ENCODE measurements around the gene LY6G6C.

Gene LY6G6C, protein sequence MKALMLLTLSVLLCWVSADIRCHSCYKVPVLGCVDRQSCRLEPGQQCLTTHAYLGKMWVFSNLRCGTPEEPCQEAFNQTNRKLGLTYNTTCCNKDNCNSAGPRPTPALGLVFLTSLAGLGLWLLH

GRCh38 chr6:31721351-31722020, at the start of gene LY6G6C:
Gene LY6G6C, minus strand, starts transcription at chr6:31721746. Its CDS starts 67 bp downstream, at chr6:31721679.
- DNase-seq (ENCODE audit: low read depth in 1 of 2, low spot score in 1 of 2) = no peak

- no peak for DNase-seq (ENCODE audit: low read depth in 1 of 2, low spot score in 1 of 2)
These were observed 49.3 kb upstream of the LY6G6C start for GRCh38 chr6:31770860-31771259.

- peak; percentile 62 to 64 for DNase-seq (ENCODE audit: low read depth in 1 of 2, low spot score in 1 of 2)
These were observed 48.3 kb upstream of the LY6G6C start for GRCh38 chr6:31769684-31770371.

- DNase-seq (ENCODE audit: low read depth in 1 of 2, low spot score in 1 of 2) = no peak
These were observed 47.1 kb upstream of the LY6G6C start for GRCh38 chr6:31768363-31769257.

DNA sequence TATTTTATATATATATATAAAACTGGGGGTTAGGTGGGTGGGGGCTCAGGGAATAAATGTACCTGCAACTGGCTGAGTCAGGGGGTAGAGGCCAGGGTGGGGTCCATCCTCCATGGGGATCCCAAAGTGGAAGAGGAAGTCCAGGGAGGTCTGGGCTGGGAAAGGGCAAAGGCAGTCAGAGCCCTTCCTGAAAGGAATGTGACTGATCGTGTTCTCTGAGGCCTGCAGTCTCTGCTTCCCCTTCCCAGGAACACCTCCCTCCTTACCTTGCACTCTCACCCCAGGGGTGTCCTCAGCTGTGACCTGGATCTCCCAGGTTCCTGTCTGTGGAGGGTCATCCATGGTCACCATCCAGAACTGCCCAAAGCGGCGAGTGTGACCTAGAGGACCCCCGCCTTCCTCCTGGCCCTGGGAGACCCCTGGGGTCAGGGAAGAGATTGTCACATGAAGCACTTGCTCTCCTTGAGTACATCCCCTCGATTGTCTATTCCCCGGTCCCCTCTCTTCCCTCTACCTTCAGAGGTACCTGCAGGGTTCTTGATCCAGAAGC, 45.6 kb upstream of the LY6G6C start:
- DNase-seq (ENCODE audit: low read depth in 1 of 2, low spot score in 1 of 2) = no peak

- DNase-seq (ENCODE audit: low read depth in 1 of 2, low spot score in 1 of 2) = no peak
These were observed 44.6 kb upstream of the LY6G6C start for GRCh38 chr6:31765910-31766794.

- no peak for DNase-seq (ENCODE audit: low read depth in 1 of 2, low spot score in 1 of 2)
These were observed 44.0 kb upstream of the LY6G6C start for GRCh38 chr6:31765559-31765909.

DNA sequence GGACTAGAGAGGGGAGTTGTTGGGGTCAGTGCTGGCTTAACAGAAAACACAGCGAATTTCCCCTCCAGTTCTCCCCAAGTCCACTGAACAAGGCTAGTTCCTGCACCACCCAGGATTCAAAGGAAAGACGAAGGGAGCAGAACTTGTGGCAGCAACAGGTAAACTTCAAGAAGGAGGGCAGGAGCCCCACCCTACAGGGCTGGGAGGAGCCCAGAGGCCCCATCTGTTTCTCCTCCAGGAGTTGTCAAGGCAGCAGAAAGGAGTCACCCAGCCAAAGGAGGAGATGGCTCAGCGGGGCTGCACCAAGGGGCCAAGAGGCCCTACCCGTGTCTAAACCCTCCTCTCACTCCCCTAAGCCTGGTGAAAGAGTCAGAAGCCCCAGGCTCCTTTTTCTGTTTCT, 42.7 kb upstream of the LY6G6C start:
- DNase-seq (ENCODE audit: low read depth in 1 of 2, low spot score in 1 of 2) = no peak

DNA sequence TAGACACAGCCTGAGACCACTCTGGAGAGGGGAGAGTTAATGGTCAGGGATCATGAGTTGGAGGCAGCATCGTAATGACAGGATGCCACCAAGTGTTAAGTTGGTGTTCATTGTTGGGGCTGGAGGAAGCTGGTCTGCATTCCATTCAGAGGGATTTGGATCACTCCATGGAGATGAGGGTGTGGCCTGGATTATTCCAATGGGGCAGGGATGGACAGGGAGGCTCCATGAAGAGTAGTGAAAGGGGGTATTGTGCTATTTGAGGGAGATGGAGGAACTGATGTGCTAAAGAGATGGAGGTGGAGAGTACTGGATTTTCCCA, 42.0 kb upstream of the LY6G6C start:
- no peak for DNase-seq (ENCODE audit: low read depth in 1 of 2, low spot score in 1 of 2)

DNA sequence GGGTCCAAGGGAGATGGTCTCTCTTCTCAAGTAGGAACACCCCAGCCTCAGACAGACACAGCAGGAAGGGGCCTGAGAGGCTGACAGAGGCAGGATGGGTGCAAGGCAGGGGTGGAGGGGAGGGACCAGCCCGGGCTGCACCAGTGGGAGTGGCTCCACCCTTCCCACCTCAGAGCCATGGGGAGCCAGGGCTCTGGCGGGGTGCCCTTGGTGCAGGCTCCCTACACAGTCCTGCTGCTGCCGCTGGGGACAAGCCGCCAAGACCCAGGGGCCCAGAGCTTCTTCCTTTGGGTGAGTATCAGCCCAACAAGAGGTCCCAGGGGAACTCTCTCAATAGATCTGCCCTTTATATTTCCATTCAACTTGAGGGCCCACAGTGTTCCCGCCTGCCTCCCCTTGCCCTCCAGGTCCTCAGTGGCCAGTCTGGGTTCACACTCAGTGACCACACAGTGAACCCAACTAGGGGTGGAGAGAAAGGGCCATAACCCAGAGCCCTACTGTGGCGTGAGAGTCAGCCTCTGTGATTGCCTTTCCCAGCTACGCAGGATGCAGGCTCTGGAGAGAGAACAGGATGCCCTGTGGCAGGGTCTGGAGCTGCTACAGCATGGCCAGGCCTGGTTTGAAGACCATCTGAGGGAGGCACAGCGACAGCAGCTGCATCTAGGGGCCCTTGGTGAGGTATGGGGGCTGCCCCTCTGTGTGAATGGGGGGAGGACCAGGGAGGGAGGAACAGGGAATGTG, 41.5 kb upstream of the LY6G6C start:
- no peak for DNase-seq (ENCODE audit: low read depth in 1 of 2, low spot score in 1 of 2)

DNA sequence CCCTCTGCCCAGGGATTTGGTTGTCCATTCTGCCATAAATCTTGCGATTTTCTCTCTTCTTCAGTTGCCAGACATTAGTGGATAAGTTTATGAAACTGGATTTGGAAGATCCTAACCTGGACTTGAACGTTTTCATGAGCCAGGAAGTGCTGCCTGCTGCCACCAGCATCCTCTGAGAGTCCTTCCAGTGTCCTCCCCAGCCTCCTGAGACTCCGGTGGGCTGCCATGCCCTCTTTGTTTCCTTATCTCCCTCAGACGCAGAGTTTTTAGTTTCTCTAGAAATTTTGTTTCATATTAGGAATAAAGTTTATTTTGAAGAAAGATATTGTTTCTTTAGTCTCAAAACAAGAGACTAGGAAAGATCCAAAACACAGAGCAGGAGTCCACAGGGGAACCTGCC, 40.8 kb upstream of the LY6G6C start, which contains the start of gene SAPCD1:
TSS of gene SAPCD1 (plus strand) at position 301 of the 400 bp plus-strand sequence. CDS start 399 bp downstream, outside the sequence.
- no peak for DNase-seq (ENCODE audit: low read depth in 1 of 2, low spot score in 1 of 2)

GRCh38 chr6:31761343-31761742, 39.8 kb upstream of the LY6G6C start:
- no peak for DNase-seq (ENCODE audit: low read depth in 1 of 2, low spot score in 1 of 2)

DNA sequence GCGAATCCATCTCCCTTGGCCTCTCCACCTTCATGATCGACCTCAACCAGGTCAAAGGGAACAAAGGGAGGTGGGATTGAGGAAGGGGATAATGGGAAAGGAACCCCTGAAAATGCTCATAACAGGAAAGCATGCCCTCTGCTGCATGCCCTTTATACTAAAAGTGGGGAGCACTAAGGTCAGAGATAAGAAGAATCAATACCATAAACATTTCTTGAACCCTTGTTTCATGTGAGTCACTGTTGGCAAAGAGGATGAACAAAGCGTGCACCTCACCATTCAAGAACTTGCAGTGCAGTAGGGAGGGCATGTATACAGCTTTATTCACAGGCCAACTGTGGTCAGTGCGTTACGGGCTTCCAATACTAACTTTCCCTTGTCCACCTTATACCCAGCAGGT, 39.2 kb upstream of the LY6G6C start:
- DNase-seq (ENCODE audit: low read depth in 1 of 2, low spot score in 1 of 2) = no peak

DNA sequence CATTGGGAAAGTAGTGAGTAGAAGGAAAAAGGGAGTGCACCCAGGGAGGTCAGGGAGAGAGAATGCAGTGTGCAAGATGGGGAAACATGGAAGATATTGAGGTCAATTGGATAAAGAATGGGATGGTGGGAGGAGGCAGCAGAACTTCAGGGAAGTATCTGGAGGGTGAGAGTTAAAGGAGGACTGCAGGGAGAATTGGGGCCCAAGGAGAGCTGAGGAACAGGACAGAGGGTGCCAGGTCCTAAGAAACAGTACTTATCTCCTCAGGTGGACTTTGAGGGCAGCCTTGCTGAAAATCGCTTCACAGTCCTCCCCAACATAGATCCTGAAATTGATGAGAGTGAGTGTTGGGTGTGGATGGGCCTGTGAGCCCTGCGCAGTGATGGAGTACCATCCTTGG, 36.7 kb upstream of the LY6G6C start:
- DNase-seq (ENCODE audit: low read depth in 1 of 2, low spot score in 1 of 2) = no peak

DNA sequence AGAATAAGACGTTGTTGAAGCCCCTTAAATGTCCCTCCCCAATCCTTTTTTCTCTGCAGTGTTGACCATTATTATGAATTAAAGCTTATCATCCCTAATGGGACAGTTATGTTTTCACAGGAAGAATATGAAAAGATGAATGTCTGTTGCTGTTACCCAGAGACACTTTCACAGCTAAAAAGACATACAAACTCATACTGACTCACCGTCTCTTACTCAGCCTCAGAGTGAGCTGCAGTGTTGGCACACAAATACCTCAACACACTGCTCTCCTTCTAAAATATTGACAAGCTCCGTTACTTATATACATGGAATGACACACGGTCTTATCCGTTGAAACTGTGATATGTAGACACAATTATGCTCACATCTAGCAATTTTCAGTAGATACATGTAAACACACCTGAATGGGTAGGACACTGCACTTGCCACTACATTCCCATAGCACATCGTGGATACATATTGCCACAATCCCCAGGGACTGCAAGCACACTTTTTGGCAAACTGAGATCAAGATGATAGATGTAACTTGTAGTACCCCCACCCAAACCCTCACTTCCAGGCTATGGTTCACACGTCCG, 31.3 kb upstream of the LY6G6C start:
- DNase-seq (ENCODE audit: low read depth in 1 of 2, low spot score in 1 of 2) = no peak

- no peak for DNase-seq (ENCODE audit: low read depth in 1 of 2, low spot score in 1 of 2)
These were observed 29.0 kb upstream of the LY6G6C start for GRCh38 chr6:31750411-31751022.

- no peak for DNase-seq (ENCODE audit: low read depth in 1 of 2, low spot score in 1 of 2)
These were observed 27.9 kb upstream of the LY6G6C start for GRCh38 chr6:31749301-31750036.

DNA sequence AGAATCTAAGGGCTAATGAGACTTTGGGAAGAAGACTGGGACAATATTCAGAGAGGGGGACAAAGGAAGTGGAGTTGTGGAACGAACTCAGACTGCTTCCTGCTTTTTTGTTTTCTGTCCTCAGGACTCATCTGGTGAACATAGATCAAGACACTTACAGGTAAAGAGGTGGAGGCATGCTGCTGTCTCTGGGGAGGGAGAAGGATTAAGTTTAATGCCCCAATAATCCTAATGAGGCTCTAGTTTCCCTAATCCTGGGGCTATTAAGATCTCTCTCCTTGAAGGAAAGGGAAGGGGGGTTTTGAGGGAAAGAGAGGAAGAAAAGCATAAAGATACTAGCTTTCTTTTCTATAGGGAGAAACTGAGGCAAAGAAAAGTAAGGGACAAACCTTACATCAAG, 22.9 kb upstream of the LY6G6C start:
- no peak for DNase-seq (ENCODE audit: low read depth in 1 of 2, low spot score in 1 of 2)

Measured in activated T-helper 1 cell treated with anti-CD3 and anti-CD28 coated beads, Interleukin-2, amount 50 U/mL, for 16 hours (primary cell).